Hepatocyte (in vitro differentiated cells): ENCODE results near the gene ASXL3. TPM values are rescaled to one million over a fixed set of nuclear protein-coding genes. Genes with fewer than 3 reads are reported as not detected.

Experiments used
- DNase-seq: peaks from one replicate; pipeline ENCODE4 v3.0.0-alpha.2; 2016; ENCODE audit warnings: low spot score
- H2AFZ ChIP-seq: fragments of 200-600 bp; sonication (generic); 2 replicates; pipeline ENCODE4 v1.6.0; 2016; ENCODE audit warnings: antibody characterized with exemption, mild to moderate bottlenecking
- H3K27ac ChIP-seq: fragments of 200-600 bp; sonication (generic); 2 replicates; pipeline ENCODE4 v1.5.1; 2016; ENCODE audit warnings: mild to moderate bottlenecking
- H3K27me3 ChIP-seq: fragments of 200-600 bp; sonication (generic); 2 replicates; pipeline ENCODE4 v1.6.1; 2016
- H3K36me3 ChIP-seq: fragments of 200-600 bp; sonication (generic); replicated peaks from 2 replicates; pipeline ENCODE4 v1.5.1; 2016; ENCODE audit warnings: low read depth; ENCODE audit not compliant: insufficient read depth
- H3K4me1 ChIP-seq: fragments of 200-600 bp; sonication (generic); 2 replicates; pipeline ENCODE4 v1.5.1; 2016; ENCODE audit warnings: mild to moderate bottlenecking, moderate library complexity; ENCODE audit not compliant: insufficient read depth
- H3K4me2 ChIP-seq: fragments of 200-600 bp; sonication (generic); 2 replicates; pipeline ENCODE4 v1.6.0; 2016
- H3K4me3 ChIP-seq: fragments of 200-600 bp; sonication (generic); 2 replicates; pipeline ENCODE4 v1.5.1; 2016; ENCODE audit warnings: mild to moderate bottlenecking
- H3K79me2 ChIP-seq: fragments of 200-600 bp; sonication (generic); 2 replicates; pipeline ENCODE4 v1.6.0; 2017; ENCODE audit warnings: mild to moderate bottlenecking
- H3K9me2 ChIP-seq: fragments of 200-600 bp; sonication (generic); replicated peaks from 2 replicates; pipeline ENCODE4 v1.6.0; 2017; ENCODE audit warnings: mild to moderate bottlenecking; ENCODE audit not compliant: insufficient read depth
- H3K9me3 ChIP-seq: fragments of 200-600 bp; sonication (generic); 2 replicates; pipeline ENCODE4 v1.5.1; 2016; ENCODE audit warnings: low read depth, mild to moderate bottlenecking
- H4K20me1 ChIP-seq: fragments of 200-600 bp; sonication (generic); 2 replicates; pipeline ENCODE4 v1.6.0; 2016; ENCODE audit warnings: mild to moderate bottlenecking; ENCODE audit not compliant: insufficient read depth, poor library complexity, severe bottlenecking
- CTCF ChIP-seq: fragments of 200-600 bp; sonication (generic); IDR thresholded peaks from 2 replicates; pipeline ENCODE4 v1.5.1; 2016; ENCODE audit warnings: antibody characterized with exemption, mild to moderate bottlenecking; ENCODE audit not compliant: poor library complexity
- EZH2 ChIP-seq: fragments of 200-600 bp; sonication (generic); IDR thresholded peaks from 2 replicates; pipeline ENCODE4 v1.6.1; 2016; ENCODE audit warnings: antibody characterized with exemption, mild to moderate bottlenecking, borderline replicate concordance
- EZH2phosphoT487 ChIP-seq: fragments of 200-600 bp; sonication (generic); IDR thresholded peaks from one replicate; pipeline ENCODE4 v1.6.1; 2018; ENCODE audit warnings: antibody characterized with exemption, mild to moderate bottlenecking, low read depth, moderate library complexity; ENCODE audit not compliant: unreplicated experiment, severe bottlenecking
- WGBS: methylation state at CpG from one replicate; pipeline ENCODE4 v1.1.6; 2016; ENCODE audit warnings: low lambda C conversion rate; ENCODE audit errors: missing lambda C conversion rate; 5-methylcytosine and 5-hydroxymethylcytosine counted together
- polyA plus RNA-seq: library from polyadenylated mRNA; unstranded; fragments of >200 nt; fragmentation: Nextera tagmentation; extraction: Ambion mirVana; gene quantifications from 2 replicates; pipeline ENCODE4 v1.2.1, GENCODE V29; 2016
- total RNA-seq: library from RNA; depleted of rRNA; stranded (reverse); fragments of >200 nt; gene quantifications from 2 replicates; pipeline ENCODE4 v1.2.3, GENCODE V29; 2014

Gene ASXL3
- total and polyA plus RNA-seq, 2 experiments from 2014 or later: 1.4 to 8.7 TPM

GRCh38 chr18:33717339-33717738 is 139.3 kb downstream of the ASXL3 start:
- Histone ChIP-seq H3K36me3 (no peaks in the 10 kb centered on the region), H3K4me2 (no peak overlapping the region), H3K9me3 (no peaks in the 10 kb centered on the region), H3K9me2 (no peaks in the 10 kb centered on the region), H3K27ac (no peak overlapping the region), H2AFZ (no peak overlapping the region), H4K20me1 (no peaks in the 10 kb centered on the region), H3K4me3 (no peak overlapping the region), H3K27me3 (no peaks in the 10 kb centered on the region), H3K79me2 (no peaks in the 10 kb centered on the region), H3K4me1 (no peaks in the 10 kb centered on the region)
- no peak for TF ChIP-seq CTCF
- TF ChIP-seq EZH2phosphoT487: no peak
- no peak for TF ChIP-seq EZH2
- DNase-seq: no peak
- WGBS: 93% methylated on average over 2 of the region's 2 CpGs

GRCh38 chr18:33720133-33720532 is 142.1 kb downstream of the ASXL3 start:
- 94% methylated on average over 2 of the region's 2 CpGs for WGBS
- Histone ChIP-seq H2AFZ (no peak overlapping the region), H3K9me2 (no peaks in the 10 kb centered on the region), H4K20me1 (no peaks in the 10 kb centered on the region), H3K4me2 (no peak overlapping the region), H3K27me3 (no peaks in the 10 kb centered on the region), H3K4me1 (no peaks in the 10 kb centered on the region), H3K36me3 (no peaks in the 10 kb centered on the region), H3K9me3 (no peaks in the 10 kb centered on the region), H3K27ac (no peak overlapping the region), H3K79me2 (no peaks in the 10 kb centered on the region), H3K4me3 (no peak overlapping the region)
- no peak for DNase-seq
- no peak for TF ChIP-seq EZH2phosphoT487
- TF ChIP-seq CTCF: no peak
- no peak for TF ChIP-seq EZH2

- no peaks in the 10 kb centered on the region for H3K27me3 ChIP-seq
- H3K79me2 ChIP-seq: no peaks in the 10 kb centered on the region
- H3K4me1 ChIP-seq: no peaks in the 10 kb centered on the region
- H3K9me2 ChIP-seq: no peaks in the 10 kb centered on the region
- no peaks in the 10 kb centered on the region for H4K20me1 ChIP-seq
- no peak overlapping the region for H3K27ac ChIP-seq
- TF ChIP-seq CTCF (no peak), EZH2 (no peak), EZH2phosphoT487 (no peak)
- no peak overlapping the region for H2AFZ ChIP-seq
- DNase-seq: no peak
- no peaks in the 10 kb centered on the region for H3K9me3 ChIP-seq
- H3K36me3 ChIP-seq: no peaks in the 10 kb centered on the region
- H3K4me2 ChIP-seq: no peak overlapping the region
- H3K4me3 ChIP-seq: no peak overlapping the region
- 97% methylated on average over 4 of the region's 4 CpGs for WGBS
These were observed 151.5 kb downstream of the ASXL3 start for GRCh38 chr18:33729556-33729955.

GRCh38 chr18:33733376-33733775 is 155.4 kb downstream of the ASXL3 start:
- no peak overlapping the region for H3K27ac ChIP-seq
- H3K36me3 ChIP-seq: no peaks in the 10 kb centered on the region
- no peaks in the 10 kb centered on the region for H4K20me1 ChIP-seq
- no peaks in the 10 kb centered on the region for H3K9me3 ChIP-seq
- no peaks in the 10 kb centered on the region for H3K4me1 ChIP-seq
- H3K79me2 ChIP-seq: no peaks in the 10 kb centered on the region
- H3K9me2 ChIP-seq: no peaks in the 10 kb centered on the region
- H3K27me3 ChIP-seq: no peaks in the 10 kb centered on the region
- TF ChIP-seq CTCF (no peak), EZH2 (no peak), EZH2phosphoT487 (no peak)
- H3K4me3 ChIP-seq: no peak overlapping the region
- no peak overlapping the region for H2AFZ ChIP-seq
- H3K4me2 ChIP-seq: no peak overlapping the region
- DNase-seq: no peak
